DOHH2 (cell line): Measurements from ENCODE around the gene ABHD4.
"Not testable (repeated sequence)": the region's sequence is repeated elsewhere in the genome, so short reads cannot be mapped to it uniquely, and the experiment has no call there.

Experiments used
- EZH2phosphoT487 ChIP-seq: fragments of 200-600 bp; sonication (generic); IDR thresholded peaks from 2 replicates; pipeline ENCODE4 v1.6.1; 2017; ENCODE audit warnings: borderline replicate concordance, mild to moderate bottlenecking, antibody characterized with exemption, low read length, moderate library complexity, mixed read lengths
- TF ChIP-seq, protein P1 (sequence below): fragments of 200-600 bp; sonication (generic); IDR thresholded peaks from one replicate; pipeline ENCODE4 v1.5.1; 2014; ENCODE audit warnings: antibody characterized with exemption, mild to moderate bottlenecking, low read depth, low read length; ENCODE audit not compliant: poor library complexity, severe bottlenecking

DNA sequence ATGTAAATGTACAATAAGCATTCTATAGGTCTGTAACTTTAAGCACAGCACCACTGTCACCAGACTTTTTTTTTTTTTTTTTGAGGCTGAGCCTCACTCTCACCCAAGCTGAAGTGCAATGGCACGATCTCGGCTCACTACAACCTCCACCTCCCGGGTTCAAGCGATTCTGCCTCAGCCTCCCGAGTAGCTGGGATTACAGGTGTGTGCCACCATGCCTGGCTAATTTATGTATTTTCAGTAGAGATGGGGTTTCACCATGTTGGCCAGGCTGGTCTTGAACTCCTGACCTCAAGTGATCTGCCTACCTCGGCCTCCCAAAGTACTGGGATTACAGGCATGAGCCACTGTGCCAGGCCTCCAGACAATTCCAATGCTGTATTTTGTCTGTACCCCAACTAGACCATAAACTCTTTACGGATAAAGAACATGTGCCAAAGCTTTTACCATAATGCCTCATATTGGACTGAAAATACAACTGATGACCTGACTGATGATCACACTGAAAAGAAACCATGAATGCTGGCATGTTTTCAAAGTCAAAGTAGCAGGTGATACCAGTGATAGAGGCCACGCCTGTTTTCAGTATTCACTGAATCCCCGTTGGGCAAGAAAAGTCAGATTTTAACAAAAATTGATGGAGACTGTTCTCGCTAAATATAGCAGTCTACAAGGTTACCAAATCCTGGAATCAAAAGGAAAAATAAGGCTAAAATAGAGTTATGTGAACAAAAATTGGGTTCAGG, 10.2 kb upstream of the ABHD4 start:
- TF ChIP-seq, protein P1, sequence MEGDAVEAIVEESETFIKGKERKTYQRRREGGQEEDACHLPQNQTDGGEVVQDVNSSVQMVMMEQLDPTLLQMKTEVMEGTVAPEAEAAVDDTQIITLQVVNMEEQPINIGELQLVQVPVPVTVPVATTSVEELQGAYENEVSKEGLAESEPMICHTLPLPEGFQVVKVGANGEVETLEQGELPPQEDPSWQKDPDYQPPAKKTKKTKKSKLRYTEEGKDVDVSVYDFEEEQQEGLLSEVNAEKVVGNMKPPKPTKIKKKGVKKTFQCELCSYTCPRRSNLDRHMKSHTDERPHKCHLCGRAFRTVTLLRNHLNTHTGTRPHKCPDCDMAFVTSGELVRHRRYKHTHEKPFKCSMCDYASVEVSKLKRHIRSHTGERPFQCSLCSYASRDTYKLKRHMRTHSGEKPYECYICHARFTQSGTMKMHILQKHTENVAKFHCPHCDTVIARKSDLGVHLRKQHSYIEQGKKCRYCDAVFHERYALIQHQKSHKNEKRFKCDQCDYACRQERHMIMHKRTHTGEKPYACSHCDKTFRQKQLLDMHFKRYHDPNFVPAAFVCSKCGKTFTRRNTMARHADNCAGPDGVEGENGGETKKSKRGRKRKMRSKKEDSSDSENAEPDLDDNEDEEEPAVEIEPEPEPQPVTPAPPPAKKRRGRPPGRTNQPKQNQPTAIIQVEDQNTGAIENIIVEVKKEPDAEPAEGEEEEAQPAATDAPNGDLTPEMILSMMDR: not testable (repeated sequence)
- TF ChIP-seq EZH2phosphoT487: not testable (repeated sequence)
